Upper lobe of left lung (tissue), 4 donors: ENCODE results near the gene RESP18.

ENCODE experiments used
- CTCF ChIP-seq, 6 experiments: fragments of 450-650 bp in 4 of 6; fragments of 200-600 bp in 2 of 6; sonication (generic) in 2 of 6; IDR thresholded peaks; one replicate each; pipeline ENCODE4 v1.5.1; 2016 to 2019; ENCODE audit warnings: antibody characterized with exemption in 6 of 6
- EP300 ChIP-seq, 4 donors: sonication (generic); formaldehyde crosslinking; IDR thresholded peaks; one replicate each; pipeline ENCODE4 v1.5.1; 2017; ENCODE audit warnings: antibody characterized with exemption in 4 of 4, control low read depth in 2 of 4
- POLR2A ChIP-seq, 4 donors: fragments of 450-650 bp; IDR thresholded peaks; one replicate each; pipeline ENCODE4 v1.5.1; 2016 to 2017; ENCODE audit warnings: antibody characterized with exemption in 4 of 4, mild to moderate bottlenecking in 2 of 4
- POLR2AphosphoS5 ChIP-seq, 2 donors: sonication (generic); formaldehyde crosslinking; IDR thresholded peaks; one replicate each; pipeline ENCODE4 v1.5.1; 2017; ENCODE audit warnings: antibody characterized with exemption in 2 of 2

- TF ChIP-seq POLR2A (IDR thresholded peaks at IDR 0.05): no peak
- TF ChIP-seq CTCF (IDR thresholded peaks at IDR 0.05): no peak
- TF ChIP-seq EP300 (IDR thresholded peaks at IDR 0.05): no peak
- no peak for TF ChIP-seq POLR2AphosphoS5 (IDR thresholded peaks at IDR 0.05)
Observed at GRCh38 chr2:219314804-219315468, 17.6 kb downstream of the RESP18 start.
